ENCODE data around the gene PPP1R1C.
"Not testable (repeated sequence)": the region's sequence is repeated elsewhere in the genome, so short reads cannot be mapped to it uniquely, and the experiment has no call there.

Gene PPP1R1C, protein sequence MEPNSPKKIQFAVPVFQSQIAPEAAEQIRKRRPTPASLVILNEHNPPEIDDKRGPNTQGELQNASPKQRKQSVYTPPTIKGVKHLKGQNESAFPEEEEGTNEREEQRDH

DNA sequence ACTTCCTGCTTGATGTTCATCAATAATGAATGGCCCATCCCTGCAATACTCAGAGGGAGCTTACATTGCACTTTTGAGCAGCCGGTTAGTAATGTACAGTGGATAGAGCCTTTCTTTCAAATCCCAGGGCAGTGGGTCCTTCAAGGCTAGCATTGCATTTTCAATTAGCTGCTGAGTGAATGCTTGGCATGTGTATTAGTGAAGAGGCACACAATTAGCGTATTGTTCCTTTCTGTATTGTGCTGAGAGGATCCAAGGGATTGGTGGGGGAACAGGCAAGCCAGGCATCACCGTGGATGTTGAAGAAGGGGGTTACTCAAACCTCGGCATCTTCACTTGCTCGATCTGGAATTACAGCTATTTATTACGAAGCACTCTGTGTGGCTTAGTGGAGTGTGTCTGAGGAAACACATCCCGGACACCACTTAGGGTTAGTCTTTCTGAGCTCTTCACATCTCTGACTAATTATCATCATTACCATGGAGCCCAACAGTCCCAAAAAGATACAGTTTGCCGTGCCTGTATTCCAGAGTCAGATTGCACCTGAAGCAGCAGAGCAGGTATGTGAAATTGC is at the start of gene PPP1R1C:
PPP1R1C (plus strand) TSS at position 222 of the 574 bp plus-strand sequence; CDS start at position 480, 258 bp downstream.
- DNase-seq: no peak

DNA sequence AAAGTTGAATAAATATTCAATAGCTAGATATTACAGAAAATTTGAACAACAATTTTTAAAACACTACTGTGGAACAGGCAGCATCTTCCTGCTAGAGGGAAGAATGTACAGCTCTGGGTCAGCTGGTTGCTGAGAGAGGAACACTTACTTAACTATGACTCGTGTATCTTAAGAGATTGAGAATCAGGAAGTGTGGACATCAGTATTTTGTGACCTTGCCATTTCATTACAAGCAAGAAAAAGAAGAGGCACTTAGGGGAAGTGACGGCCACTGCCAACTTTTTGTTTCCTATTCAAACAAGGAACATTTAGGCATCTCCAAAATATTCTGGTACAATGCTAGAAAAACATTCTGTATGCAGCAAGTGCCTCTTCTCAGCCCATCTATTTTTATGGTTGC is 48.2 kb upstream of the PPP1R1C start:
- no peak for DNase-seq

DNA sequence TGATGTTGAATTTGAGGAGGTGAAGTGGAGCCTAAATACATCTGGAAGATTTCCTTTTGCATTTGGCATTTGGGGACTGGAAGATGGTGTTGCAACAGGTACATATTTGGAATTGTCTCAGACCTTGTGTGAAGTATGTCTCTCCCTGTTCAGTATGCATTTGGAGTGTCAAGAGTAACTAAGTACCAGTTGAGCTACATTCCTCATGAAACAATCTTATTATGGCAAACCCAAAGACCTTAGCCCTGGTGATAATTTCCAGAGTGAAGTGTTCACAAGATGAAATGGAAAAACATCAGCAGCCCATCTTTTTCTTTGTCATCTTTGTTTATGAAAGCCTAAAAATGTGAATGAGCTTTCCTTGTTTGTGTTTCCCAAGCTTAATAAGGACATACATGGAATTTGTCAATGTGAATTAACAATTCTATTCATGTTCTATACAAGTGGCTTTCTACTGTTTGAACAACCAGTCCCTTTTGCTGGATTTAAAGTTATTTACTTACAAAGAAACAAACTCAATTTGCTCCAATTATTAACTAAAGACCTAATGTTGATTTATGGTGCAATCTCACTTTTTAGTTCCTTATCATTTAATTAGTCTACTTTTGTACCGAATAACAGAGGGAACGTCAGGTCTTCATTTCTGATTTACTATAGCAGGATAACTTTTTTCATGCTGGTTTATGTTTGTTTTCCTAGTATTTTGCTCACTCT is 42.1 kb upstream of the PPP1R1C start:
- peak; percentile 31 for DNase-seq

DNA sequence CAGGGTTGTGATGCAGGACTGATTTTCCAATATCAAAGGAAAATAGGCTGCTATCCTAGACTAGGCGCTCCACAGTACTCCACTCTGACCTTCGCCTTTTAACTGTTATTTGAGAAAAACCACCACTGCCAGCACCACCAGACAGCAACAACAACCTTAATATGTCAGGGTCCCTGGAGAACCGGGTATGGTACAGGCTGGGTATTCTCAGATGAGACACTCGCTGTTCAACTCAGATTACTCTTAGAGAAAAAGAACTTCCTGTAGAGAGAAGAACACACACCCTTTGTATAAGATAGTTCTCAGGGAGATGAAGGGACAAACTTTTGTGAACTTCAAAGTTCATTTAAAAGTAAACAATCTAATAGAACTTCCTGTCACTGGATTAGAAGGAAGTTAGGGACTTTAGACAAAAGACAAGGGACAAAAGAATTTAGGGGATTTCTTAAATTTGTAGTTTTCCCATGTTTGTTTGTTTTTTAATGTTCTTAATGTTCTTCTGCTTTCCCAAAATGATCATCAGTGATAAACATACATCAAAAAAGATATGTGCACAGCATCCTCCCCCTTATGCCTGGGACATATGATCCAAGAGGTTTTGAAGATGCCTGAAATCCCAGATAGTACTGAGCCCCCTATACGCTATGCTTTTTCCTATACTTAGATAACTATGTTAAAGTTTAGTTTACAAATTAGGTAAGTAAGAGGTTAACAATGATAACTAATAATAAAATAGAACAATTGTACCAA is 41.3 kb upstream of the PPP1R1C start:
- DNase-seq: no peak

DNA sequence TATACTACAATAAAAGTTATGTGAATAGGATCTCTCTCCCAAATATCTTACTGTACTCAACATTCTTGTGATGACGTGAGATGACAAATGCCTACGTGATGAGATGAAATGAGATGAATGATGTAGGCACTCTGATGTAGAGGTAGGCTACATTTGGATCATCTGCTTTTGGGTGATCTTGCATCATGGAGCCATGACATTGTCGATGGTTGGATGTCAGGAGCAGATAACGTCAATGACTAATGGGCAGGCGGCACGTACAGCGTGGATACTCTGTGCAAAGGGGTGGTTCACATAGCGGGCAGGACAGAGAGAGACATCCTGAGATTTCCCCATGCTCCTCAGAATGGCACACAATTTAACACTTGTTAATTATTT is 40.8 kb upstream of the PPP1R1C start:
- DNase-seq: no peak

DNA sequence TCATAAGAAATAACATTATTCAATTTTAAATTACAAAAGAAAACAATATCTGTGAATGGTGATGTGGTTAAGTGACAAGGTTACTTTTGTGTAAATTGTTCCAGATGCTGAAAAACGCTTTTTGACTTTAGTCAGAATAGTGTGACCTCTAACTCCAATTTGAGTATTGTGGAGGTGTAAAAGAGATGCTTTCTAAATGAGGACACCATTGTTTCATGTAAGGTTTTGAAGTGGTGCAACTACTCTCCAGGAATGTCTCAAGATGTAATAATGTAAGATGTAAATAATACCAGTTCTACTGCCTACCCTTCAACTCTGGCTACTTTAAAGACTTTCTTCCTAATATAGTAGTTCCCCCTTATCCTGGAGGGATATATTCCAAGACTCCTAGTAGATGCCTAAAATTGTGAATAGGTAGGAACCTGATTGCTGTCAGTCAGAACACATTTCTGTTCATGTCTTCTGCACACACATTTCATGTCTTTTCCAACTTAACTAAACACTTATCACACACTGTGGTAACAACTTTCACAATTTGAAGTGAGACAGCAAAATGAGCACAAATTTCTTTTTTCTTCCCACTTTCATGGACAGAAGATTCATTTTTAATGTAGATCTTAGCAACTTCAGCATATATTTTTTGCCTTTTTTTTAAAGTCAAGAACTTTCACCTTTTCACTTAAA is 39.1 kb upstream of the PPP1R1C start:
- no peak for DNase-seq

DNA sequence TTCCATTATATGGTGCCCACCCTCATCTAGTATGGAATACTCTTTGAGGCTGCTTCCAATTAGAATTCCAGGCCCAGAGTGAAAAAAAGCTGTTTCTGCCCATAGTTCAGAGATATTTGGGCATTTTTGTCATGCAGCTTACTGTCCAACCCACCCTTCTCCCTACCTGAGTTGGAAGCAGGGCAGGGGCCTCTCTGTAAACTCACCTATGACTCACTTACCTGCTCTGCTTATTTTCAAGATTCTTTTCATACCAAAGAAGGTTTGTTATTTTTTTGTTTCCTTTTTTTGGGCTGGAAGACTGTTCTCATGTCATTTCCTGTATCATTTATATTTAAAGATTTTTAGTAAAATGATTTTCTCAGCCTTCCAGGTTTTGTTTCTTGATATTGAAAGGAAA is 38.4 kb upstream of the PPP1R1C start:
- no peak for DNase-seq

DNA sequence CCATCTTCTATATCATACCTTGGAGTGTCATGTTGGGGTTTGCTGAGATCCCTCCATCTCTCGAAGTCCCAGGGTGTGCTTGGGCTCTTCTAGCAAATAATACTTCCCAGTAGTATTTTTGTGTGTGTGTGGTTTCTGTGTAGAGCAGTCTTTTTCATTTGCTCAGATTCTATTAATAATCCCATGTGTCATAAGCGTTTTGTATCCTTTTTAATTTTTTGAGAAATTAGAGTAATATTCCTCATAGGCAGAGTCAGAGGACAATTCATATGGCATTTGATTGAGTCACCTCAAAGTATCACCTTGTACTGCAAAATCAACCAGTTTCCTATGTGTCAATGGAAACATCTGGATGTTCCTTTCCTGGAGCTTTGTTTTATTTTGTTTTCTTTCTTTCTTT is 37.4 kb upstream of the PPP1R1C start:
- no peak for DNase-seq

DNA sequence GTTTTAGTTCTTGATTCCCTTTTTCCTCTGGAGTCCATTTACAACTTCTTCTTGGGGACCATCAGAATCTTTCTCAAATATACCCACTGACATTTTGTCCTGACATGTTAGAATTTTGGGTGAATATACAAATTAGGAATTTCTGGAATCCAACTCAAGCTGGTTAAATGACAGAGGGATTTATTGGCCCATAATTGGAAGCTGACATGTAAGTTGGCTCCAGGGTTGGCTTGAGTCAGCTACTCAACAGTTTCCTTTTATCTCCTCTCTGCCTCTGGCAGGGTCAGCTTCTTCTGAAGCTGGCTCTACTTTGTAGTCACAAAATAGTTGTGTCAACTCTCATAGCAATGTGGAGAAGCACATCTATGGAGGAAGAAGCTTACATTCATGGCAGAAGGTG is 36.6 kb upstream of the PPP1R1C start:
- DNase-seq: no peak

DNA sequence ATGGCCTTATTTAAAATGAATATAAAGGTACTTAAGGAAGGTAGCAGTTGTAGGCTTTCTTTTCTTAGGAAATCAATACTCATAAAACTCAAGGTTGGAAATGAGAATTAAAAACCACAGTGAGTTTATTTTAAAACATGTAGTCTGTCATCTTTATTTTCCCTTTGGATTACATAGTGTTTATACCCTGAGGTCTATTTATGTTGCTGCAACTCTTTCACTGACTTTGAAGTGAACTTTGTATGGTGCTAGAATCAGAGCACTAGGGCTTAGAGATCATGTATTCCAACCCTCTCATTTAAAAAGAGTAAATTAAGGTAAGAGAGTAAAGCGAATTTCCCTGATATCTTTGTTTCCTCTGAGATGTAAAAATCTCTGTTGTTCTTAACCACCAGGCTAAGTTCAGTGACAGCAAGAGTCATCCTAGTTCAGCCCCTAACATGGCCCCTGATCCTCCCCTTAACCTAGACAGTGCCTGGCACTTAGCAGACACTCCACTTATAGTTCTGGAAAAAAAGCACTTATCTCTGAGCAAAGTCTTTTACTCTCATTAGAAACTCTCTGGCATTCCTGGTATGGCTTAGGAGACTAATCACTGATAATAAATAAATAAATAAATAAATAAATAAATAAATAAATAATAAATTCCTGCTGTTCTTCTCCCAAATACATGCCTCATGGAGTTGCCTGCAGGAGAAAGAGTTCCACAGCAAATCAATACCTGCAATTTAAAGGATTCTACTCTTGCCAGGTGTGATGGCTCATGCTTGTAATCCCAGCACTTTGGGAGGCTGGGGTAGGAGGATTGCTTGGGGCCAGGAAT is 33.0 kb upstream of the PPP1R1C start:
- no peak for DNase-seq

DNA sequence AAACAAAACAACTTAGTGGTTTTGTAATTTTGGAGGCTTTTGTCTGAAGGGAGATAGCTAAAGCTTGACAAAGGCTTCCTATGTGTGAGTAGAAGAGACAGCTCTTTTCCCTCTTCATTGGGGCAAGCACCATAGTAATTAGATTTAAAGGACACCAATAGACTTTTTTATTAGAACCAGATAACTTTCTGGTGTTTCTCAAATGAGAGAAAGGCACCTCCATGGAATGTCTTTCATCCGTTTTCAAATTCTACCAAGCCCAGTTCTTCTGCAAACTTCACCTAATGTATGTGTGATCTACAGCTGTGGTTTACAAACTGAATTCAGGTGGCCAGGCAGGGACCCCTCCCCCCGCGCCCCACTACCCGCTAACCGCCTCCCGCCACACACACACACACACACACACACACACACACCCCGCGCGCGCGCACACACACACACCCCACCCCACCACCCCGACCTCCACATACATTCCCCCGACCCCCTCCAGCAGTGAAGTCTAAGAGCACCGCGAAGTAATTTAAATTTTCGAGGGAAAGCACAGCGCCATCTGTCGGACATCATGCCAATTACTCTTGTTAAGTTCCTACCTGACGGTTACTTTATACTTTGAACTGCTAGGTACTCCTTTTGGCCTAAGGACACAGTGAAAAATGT is 31.6 kb upstream of the PPP1R1C start:
- no peak for DNase-seq

DNA sequence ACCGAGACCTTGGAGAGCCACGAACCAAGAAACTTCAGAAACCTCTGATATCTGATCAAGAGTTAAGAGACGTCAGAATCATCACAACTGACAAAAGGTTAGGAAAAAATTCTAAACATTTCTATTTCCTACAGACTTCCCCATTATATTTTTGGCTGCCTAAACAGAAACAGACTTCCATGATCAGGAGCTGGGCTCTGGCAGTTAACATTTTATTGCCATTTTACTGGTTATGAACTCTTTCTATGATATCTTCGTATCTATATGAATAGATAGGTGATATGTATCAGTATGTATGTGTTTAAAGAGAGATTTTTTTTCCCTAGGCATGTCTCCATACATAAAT is 31.1 kb upstream of the PPP1R1C start:
- DNase-seq: no peak

DNA sequence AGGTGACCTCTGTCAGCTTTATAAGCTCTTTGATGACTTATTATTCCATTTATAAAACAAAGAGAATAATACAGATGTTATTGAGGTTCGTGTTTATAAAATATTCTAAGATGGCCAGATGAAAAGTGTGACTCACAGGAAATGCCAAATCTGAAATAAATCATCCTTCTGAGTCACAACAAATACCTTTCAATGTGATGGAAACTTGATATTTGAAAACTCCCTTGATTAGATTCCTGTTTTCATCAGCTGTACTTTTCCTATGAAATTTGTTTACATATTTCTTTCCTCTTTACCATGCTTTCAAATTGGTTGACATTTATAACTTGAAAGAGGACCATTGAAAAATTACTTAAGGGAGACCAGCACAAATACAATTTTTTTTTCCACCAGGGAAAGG is 30.6 kb upstream of the PPP1R1C start:
- DNase-seq: no peak

DNA sequence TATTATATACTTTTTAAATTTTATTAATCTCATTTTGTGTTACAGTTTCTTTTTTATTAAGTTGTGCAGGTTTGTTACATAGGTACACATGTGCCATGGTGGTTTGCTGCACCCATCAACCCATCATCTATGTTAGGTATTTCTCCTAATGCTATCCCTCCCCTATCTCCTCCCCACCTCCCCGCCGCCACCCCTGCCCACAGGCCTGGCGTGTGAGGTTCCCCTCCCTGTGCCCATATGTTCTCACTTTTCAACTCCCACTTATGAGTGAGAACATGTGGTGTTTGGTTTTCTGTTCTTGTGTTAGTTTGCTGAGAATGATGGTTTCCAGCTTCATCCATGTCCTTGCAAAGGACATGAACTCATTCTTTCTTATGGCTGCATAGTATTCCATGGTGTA is 29.8 kb upstream of the PPP1R1C start:
- DNase-seq: not testable (repeated sequence)

DNA sequence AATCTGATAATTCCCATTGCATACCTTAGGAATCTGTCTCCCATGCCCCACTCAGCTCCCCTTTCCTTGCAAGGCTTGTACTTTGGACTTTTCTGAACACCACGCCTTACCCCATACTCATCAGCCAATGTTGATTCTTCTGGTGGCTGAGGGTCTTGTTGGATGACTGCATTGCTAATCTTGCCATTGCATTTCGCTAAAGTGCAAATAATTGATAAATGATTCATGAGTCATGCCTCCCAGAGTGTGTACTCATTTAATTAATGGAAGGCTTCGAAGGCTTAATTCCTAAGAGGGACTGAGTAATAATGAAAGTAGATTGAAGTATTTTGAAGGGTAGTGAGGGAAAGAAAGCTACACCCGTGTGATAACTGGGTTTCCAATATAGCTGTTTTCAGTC is 28.0 kb upstream of the PPP1R1C start:
- no peak for DNase-seq

DNA sequence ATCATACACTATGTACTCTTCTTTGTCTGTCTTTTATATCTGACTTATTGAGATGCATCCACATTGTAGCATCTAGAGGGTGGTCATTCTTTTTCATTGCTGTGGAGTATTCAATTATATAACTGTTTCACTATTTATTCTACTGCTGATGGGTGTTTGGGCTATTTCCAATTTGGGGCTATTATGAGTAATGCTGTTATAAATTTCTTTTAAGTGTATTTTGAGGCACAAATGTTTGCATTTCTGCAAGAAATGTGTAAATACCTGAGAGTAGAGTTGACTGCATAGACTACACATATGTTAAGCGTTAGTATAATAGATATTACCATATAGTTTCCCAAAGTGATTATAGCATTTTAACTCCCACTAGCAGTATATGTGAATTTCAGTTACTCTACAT is 26.9 kb upstream of the PPP1R1C start:
- no peak for DNase-seq

DNA sequence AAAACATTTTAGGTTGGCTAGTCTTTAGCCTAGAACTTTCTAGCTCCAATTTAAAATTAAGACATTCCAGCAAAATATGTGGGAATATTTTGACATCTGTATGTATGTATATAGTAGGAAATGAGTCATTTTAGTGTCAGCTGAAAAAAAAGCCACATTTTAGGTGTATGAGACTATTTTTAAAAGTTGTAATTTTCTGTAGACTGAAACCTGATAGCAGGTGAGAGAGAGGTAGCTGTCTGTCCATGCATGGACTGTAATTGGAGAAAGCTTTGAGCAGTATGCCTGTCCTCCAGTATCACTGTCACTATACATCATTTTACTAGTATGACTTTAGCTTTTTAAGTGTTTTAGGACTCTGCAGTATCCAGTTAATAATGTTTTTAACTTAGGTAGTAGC is 26.1 kb upstream of the PPP1R1C start:
- peak; percentile 19 for DNase-seq

DNA sequence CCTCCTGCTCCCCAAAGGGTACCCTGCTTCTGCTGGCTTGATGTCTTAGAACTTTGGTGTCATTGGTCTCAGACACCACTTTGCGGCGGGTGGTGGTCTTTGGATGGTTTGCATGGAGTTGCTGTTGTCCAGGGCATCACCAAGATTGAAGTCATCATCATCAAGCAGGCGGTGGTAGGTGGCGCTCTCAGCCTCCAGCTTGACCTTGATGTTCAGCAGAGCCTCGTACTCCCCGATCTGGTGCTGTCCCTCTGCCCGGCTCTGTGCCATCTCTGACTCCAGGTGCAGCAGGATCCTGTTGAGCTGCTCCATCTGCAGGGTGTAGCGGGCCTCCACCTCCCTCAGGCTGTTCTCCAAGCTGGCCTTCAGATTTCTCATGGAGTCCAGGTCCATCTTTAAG is 24.5 kb upstream of the PPP1R1C start:
- DNase-seq: not testable (repeated sequence)

DNA sequence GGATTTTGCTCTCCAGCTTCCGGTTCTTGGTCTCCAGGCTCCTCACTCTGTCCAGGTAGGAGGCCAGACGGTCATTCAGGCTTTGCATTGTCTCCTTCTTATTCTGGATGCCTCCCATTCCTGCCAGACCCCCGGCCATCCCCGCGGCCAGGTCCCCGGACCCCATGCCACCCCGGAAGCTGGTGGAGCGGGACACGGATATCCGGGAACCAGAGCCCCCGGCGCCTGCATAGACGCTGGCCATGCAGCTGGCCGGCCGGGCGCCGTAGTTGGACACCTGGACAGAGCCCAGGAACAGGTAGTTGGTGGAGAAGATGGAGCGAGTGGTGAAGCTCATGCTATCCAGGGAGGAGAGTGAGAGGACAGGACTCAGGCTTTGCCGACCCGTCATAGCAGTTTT is 23.5 kb upstream of the PPP1R1C start:
- DNase-seq: no peak

DNA sequence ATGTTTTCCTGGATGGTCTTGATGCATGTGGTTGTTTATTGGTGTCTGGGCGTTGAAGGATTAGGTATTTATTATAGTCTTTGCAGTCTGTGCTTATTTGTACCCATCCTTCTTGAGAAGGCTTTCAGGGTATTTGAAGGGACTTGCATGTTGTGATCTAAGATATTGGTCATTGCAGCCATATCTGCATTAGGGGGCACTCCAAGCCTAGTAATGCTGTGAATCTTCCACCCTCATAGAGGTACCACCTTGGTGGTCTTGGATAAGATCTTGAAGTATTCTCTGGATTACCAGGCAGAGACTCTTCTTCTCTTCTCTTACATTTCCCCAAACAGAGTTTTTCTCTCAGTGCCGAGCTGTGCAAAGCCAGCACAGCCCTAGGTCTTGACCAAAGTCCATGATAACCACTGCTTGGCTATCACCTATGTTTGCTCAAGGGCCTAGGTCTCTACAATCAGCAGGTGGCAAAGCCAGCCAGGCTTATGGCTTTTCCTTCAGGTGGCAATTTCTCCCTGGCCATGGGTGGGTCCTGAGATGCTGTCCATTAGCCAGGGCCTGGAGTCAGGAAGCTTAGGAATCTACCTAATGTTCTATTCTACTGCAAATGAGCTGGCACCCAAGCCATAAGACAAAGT is 15.4 kb upstream of the PPP1R1C start:
- no peak for DNase-seq

DNA sequence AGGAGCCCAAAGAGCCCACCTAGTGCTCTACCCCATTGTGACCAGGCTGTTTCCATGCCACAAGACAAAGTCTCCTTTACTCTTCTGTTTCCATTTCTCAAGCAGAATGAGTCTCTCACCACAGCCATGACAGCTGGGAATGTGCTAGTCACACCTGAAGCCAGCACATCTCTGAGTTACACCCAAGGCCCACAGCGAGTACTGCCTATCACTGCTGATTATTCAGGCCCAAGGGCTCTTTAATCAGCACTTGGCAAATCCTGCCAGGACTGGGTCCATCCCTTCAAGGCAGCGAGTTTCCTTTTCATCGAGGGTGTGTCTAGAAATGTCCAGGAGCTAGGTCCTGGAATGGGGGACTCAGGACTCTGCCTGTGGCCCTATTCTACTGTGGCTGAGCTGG is 14.6 kb upstream of the PPP1R1C start:
- no peak for DNase-seq

Measured in NCI-H146 (cell line).